Ovary (tissue), 9 donors: ENCODE measurements around the gene RPS2. TPM values are rescaled to one million over a fixed set of nuclear protein-coding genes. Genes with fewer than 3 reads are reported as not detected.
"Not testable (repeated sequence)": the region's sequence is repeated elsewhere in the genome, so short reads cannot be mapped to it uniquely, and the experiment has no call there.

Experiments
- DNase-seq, 5 donors: peaks; one replicate each; pipeline ENCODE4 v3.0.0-alpha.2; 2019 to 2020
- H3K27ac ChIP-seq, 2 donors: fragments of 200-600 bp; one replicate each; pipeline versions ENCODE4 v1.5.1 to v1.8.0; 2019 to 2022
- H3K27me3 ChIP-seq: fragments of 200-600 bp; one replicate; pipeline ENCODE4 v1.8.0; 2022
- H3K36me3 ChIP-seq: fragments of 200-600 bp; sonication (generic); one replicate; pipeline ENCODE4 v1.5.1; 2019
- H3K4me1 ChIP-seq: one replicate; pipeline ENCODE4 v1.8.1; 2013; ENCODE audit warnings: mild to moderate bottlenecking, moderate library complexity; ENCODE audit not compliant: insufficient read depth
- H3K4me3 ChIP-seq: fragments of 200-600 bp; sonication (generic); one replicate; pipeline ENCODE4 v1.5.1; 2017
- H3K9me3 ChIP-seq, 2 donors: fragments of 200-600 bp in 1 of 2; sonication (generic) in 1 of 2; one replicate each; pipeline versions ENCODE4 v1.5.1 to v1.8.1; 2013 to 2019; ENCODE audit warnings: mild to moderate bottlenecking in 1 of 2, moderate library complexity in 1 of 2
- EP300 ChIP-seq: sonication (generic); formaldehyde crosslinking; IDR thresholded peaks from one replicate; pipeline ENCODE4 v1.6.1; 2017; ENCODE audit warnings: antibody characterized with exemption
- POLR2A ChIP-seq: fragments of 450-650 bp; IDR thresholded peaks from one replicate; pipeline ENCODE4 v1.6.1; 2017; ENCODE audit warnings: antibody characterized with exemption, mild to moderate bottlenecking, moderate library complexity
- WGBS, 3 donors: extraction: QIAGEN DNeasy Blood & Tissue Kit in 1 of 3; methylation state at CpG; one replicate each; pipeline versions ENCODE4 v1.1.5 to v1.1.7; 2013 to 2017; 5-methylcytosine and 5-hydroxymethylcytosine counted together
- intact Hi-C, 4 donors: fragments of 100-400 bp; cut with DNase I; formaldehyde crosslinking; loops; one replicate each; pipeline versions ENCODE4 v1.11.0 to v1.15.1; 2022 to 2023
- polyA plus RNA-seq, 2 donors: library from polyadenylated mRNA; stranded (reverse); fragments of 200-250 nt in 1 of 2; fragments of 350-450 nt in 1 of 2; fragmentation: Illumina TruSeq in 1 of 2; extraction: RNeasy Lipid Tissue Mini Kit (QIAGEN cat#74804) in 1 of 2; gene quantifications; one replicate each; pipeline ENCODE4 v1.2.3, GENCODE V29; 2013 to 2014
- total RNA-seq, 7 donors: library from RNA; depleted of rRNA in 2 of 7; stranded (reverse); fragments of >200 nt in 2 of 7; fragmentation: NEBNext Ultra II Directional in 3 of 7; extraction: Animal tissue kit (Norgen Biotek cat#: 25700) in 3 of 7; gene quantifications; one replicate each; pipeline versions ENCODE4 v1.1.0 to v1.2.4, GENCODE V29; 2016 to 2023
- TF ChIP-seq, protein P1 (sequence below), 3 donors: fragments of 450-650 bp in 2 of 3; fragments of 200-600 bp in 1 of 3; IDR thresholded peaks; one replicate each; pipeline versions ENCODE4 v1.5.1 to v1.8.0; 2016 to 2022; ENCODE audit warnings: antibody characterized with exemption in 3 of 3, mild to moderate bottlenecking in 1 of 3
- donor health status: DM: no; HTN: no; CAD: no; lungs with moderate emphysema.
- donor health status: DM: no; HTN: no; CAD: no.
- donor health status: Bipolar disorder and iron deficiency.
- donor health status: DM: yes; HTN: yes; CAD: no.
- donor health status: DM: no; HTN: no; CAD: no.
- donor health status: DM: yes; HTN: yes; CAD: no.

Gene RPS2
- total and polyA plus RNA-seq, 9 donors, result 1,606 to 4,743 (median 3,788) TPM

DNA sequence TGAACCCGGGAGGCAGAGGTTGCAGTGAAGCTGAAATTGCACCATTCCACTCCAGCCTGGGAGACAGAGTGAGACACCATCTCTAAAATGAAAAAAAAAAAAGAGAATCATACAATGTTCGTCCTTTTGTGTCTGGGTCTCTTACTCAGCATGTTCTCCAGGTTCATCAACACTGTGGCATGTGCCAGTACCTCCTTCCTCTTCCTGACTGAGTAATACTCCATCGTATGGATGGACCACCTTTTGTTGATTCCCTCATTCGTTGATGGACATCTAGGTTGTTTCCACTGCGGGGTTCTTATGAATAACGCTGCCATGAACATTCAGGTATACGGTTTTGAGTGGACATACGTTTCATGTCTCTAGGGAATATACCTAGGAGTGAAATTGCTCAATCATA is 42.3 kb downstream of the RPS2 start:
- Histone ChIP-seq H3K36me3 (no peaks in the 10 kb centered on the region), H3K27me3 (no peaks in the 10 kb centered on the region), H3K9me3 (no peaks in the 10 kb centered on the region), H3K4me3 (no peak overlapping the region), H3K27ac (no peak overlapping the region), H3K4me1 (no peaks in the 10 kb centered on the region)
- TF ChIP-seq POLR2A (no peak), EP300 (no peak)
- TF ChIP-seq, protein P1, sequence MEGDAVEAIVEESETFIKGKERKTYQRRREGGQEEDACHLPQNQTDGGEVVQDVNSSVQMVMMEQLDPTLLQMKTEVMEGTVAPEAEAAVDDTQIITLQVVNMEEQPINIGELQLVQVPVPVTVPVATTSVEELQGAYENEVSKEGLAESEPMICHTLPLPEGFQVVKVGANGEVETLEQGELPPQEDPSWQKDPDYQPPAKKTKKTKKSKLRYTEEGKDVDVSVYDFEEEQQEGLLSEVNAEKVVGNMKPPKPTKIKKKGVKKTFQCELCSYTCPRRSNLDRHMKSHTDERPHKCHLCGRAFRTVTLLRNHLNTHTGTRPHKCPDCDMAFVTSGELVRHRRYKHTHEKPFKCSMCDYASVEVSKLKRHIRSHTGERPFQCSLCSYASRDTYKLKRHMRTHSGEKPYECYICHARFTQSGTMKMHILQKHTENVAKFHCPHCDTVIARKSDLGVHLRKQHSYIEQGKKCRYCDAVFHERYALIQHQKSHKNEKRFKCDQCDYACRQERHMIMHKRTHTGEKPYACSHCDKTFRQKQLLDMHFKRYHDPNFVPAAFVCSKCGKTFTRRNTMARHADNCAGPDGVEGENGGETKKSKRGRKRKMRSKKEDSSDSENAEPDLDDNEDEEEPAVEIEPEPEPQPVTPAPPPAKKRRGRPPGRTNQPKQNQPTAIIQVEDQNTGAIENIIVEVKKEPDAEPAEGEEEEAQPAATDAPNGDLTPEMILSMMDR (IDR thresholded peaks at IDR 0.05), result no peak
- intact Hi-C loops, result no loop called here
- 71 to 80% (median 75%) methylated on average over 8 of the region's 8 CpGs for WGBS, 3 donors
- no peak for DNase-seq

DNA sequence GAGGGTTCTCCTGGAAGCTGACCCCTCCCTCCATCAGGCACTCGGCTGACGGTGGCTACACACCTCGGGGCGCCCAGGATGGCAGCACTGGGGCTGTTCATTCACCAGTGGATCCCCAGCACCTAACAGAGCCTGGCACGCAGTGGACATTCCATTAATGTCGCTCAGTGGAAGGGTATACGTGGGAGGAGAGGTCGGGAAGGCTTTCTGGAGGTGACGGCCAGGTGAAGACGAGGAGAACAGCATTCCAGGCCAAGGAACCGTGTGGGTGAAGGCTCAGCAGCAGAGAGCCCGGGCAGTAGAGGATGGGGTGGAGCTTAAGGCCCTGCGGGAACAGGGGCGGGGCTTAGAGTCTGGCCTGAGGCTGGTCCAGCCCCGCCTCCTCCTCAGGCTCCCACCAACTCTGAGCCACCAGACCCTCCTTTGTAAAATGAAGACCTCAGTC is 43.9 kb downstream of the RPS2 start:
- 6 to 10% (median 10%) methylated on average over 14 to 15 of the region's 15 CpGs for WGBS, 3 donors
- Histone ChIP-seq H3K4me3 (no peak overlapping the region), H3K27me3 (no peaks in the 10 kb centered on the region), H3K9me3 (no peaks in the 10 kb centered on the region), H3K27ac (no peak overlapping the region), H3K4me1 (no peaks in the 10 kb centered on the region), H3K36me3 (no peaks in the 10 kb centered on the region)
- intact Hi-C loops, result no loop called here
- TF ChIP-seq EP300 (no peak), POLR2A (no peak)
- TF ChIP-seq, protein P1 (IDR thresholded peaks at IDR 0.05), result no peak
- no peak for DNase-seq

DNA sequence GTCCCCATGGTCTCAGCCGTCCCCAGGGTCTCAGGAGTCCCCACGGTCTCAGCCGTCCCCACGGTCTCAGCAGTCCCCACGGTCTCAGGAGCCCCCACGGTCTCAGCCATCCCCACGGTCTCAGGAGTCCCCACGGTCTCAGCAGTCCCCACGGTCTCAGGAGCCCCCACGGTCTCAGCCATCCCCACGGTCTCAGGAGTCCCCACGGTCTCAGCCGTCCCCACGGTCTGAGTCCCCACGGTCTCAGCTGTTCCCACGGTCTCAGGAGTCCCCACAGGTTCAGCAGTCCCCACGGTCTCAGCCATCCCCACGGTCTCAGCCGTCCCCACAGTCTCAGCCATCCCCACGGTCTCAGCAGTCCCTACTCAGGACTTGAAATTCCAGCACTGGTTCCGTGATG is 44.5 kb downstream of the RPS2 start:
- WGBS, 3 donors, result 65 to 72% (median 66%) methylated on average over 20 to 21 of the region's 21 CpGs
- H3K9me3 ChIP-seq, H3K27ac ChIP-seq, DNase-seq, H3K4me3 ChIP-seq, intact Hi-C loops, H3K27me3 ChIP-seq, H3K4me1 ChIP-seq, H3K36me3 ChIP-seq: not testable (repeated sequence)

DNA sequence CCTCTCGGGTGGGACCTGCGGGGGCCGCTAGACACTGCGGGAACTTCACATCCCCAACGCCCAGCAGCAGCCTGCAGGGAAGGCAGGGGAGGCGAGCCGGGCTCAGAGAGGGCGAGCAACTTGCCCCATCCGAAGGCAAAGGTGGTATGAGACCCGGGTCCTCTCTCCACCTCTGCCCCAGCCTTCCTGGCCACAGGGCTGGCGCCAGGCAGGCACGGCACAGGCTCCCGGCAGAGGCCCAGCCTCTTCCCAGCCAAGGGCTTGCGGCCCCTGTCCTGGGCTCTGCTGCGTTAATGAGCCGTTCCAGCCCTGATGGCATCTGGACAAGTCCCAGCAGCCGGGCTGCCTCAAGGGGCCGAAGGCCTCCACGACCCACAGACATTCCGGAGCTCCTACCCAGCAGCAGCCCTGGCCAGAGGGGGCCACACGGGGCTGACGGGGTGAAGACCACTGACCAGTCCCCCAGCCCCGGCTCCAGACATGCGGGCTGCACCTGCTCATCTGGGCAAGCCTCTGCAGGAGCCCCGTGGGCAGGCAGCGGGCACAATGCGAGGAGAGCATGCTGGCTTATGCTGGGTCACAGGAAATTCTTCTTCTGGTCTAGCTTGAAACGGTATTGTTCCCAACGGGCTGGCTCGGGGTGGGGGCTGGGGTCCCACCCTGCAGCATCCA is 45.2 kb downstream of the RPS2 start:
- DNase-seq, result no peak

DNA sequence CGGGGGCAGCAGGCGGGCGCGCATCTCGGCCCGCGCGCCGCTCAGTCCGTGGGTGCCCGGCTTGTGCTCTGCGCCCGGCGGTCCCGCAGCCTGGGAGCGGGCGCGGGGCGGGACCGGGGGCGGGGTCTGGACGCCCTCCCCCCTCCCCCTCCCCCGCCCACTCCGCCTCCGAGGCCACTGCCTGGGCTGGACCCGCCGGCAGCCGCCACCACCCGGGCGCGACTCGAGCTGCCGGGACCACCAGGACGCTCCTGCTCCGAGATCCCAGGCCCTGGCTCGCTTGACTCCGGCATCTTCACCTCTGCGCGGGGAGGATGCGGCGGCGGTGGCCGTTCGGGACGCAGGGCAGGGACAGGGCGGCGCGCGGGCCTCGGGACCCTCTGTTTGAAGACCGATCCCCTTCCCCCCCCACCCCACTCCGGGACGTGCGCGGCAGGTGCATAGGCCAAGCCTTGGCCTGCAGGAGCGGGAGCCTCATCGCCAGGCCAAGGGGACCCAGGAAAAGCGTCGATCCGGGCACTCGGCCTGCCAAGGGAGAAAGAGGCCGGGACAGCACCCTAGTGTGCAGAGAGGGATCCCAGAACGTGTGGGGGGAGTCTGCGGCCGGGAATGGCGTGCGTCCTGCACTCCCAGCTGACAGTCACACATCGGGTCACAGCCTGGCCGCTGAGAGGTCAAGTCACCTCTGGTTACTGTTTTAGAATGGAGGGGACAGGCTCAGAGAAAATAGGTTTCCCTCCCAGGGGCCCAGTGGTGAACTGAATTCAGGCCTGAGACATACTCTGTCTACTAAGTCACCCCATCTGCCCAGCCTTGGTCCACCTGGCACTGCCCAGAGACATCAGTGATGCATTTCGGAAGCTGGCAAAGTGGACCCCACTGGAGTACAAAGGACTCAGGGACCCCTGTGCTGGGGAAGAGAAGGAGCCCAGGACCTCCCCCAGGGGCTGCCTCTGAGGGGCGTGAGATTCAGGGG is 46.0 kb downstream of the RPS2 start, which contains the start of gene HS3ST6:
Gene HS3ST6, minus strand, starts transcription at position 65 of the 976 bp plus-strand sequence. CDS start 92 bp downstream, outside the sequence.
- no peak within 1 kb of the TSS for H3K4me3 ChIP-seq
- no peaks in the 10 kb centered on the region for H3K9me3 ChIP-seq
- no peak for TF ChIP-seq POLR2A
- TF ChIP-seq, protein P1 (IDR thresholded peaks at IDR 0.05), result no peak
- H3K36me3 ChIP-seq, result no peaks in the 10 kb centered on the region
- intact Hi-C loops, result loop anchor here in 1 of 4 donors (5.0 kb wide), 1 partner anchor 56 kb away; no protein-coding TSS in a partner anchor
- H3K27ac ChIP-seq, result no peak within 1 kb of the TSS
- no peaks in the 10 kb centered on the region for H3K4me1 ChIP-seq
- no peak for DNase-seq
- no peaks in the 10 kb centered on the region for H3K27me3 ChIP-seq
- WGBS, 3 donors, result 2 to 11% (median 3%) methylated on average over 18 to 71 of the region's 71 CpGs

More for the DNA sequence above, 45.2 kb downstream of the RPS2 start:
- Histone ChIP-seq H3K9me3 (no peaks in the 10 kb centered on the region), H3K4me1 (no peaks in the 10 kb centered on the region), H3K36me3 (no peaks in the 10 kb centered on the region), H3K27ac (no peak overlapping the region), H3K4me3 (no peak overlapping the region), H3K27me3 (no peaks in the 10 kb centered on the region)
- TF ChIP-seq POLR2A, result no peak
- intact Hi-C loops, result loop anchor here in 1 of 4 donors (5.0 kb wide), 1 partner anchor 57 kb away; no protein-coding TSS in a partner anchor
- 21 to 23% (median 22%) methylated on average over 27 to 30 of the region's 30 CpGs for WGBS, 3 donors
